Measurements from ENCODE around the gene POLR2L. TPM values are rescaled to one million over a fixed set of nuclear protein-coding genes. Genes with fewer than 3 reads are reported as not detected.

POLR2L gene
- total RNA-seq, 1 donor from 2014 or later, result 106 TPM

Other genes with a start within 250 kb of the POLR2L start
- 17.7 TPM for gene IRF7, start 226.6 kb downstream of the POLR2L start, total RNA-seq (ENCODE audit: unreplicated experiment)
- gene CDHR5, start 217.6 kb downstream of the POLR2L start, total RNA-seq (ENCODE audit: unreplicated experiment), result not detected
- gene SCT, start 215.3 kb downstream of the POLR2L start, total RNA-seq (ENCODE audit: unreplicated experiment), result not detected
- 2.9 TPM for gene DRD4, start 205.3 kb downstream of the POLR2L start, total RNA-seq (ENCODE audit: unreplicated experiment)
- gene DEAF1, start 147.3 kb downstream of the POLR2L start, total RNA-seq (ENCODE audit: unreplicated experiment), result 51.5 TPM
- 29.7 TPM for gene TMEM80, start 146.7 kb downstream of the POLR2L start, total RNA-seq (ENCODE audit: unreplicated experiment)
- gene EPS8L2, start 136.3 kb downstream of the POLR2L start, total RNA-seq (ENCODE audit: unreplicated experiment), result 12.7 TPM
- 182 TPM for gene TALDO1, start 95.1 kb downstream of the POLR2L start, total RNA-seq (ENCODE audit: unreplicated experiment)
- gene GATD1, start 65.0 kb downstream of the POLR2L start, total RNA-seq (ENCODE audit: unreplicated experiment), result 67.5 TPM
- gene CEND1, start 52.4 kb downstream of the POLR2L start, total RNA-seq (ENCODE audit: unreplicated experiment), result 58.7 TPM
- gene SLC25A22, start 44.2 kb downstream of the POLR2L start, total RNA-seq (ENCODE audit: unreplicated experiment), result 93.9 TPM
- gene PIDD1, start 37.3 kb downstream of the POLR2L start, total RNA-seq (ENCODE audit: unreplicated experiment), result 37.0 TPM
- gene RPLP2, start 32.6 kb downstream of the POLR2L start, total RNA-seq (ENCODE audit: unreplicated experiment), result 997 TPM
- gene PNPLA2, start 23.6 kb downstream of the POLR2L start, total RNA-seq (ENCODE audit: unreplicated experiment), result 32.3 TPM
- 19.7 TPM for gene CRACR2B, start 14.6 kb downstream of the POLR2L start, total RNA-seq (ENCODE audit: unreplicated experiment)
- gene CD151, start 9.6 kb downstream of the POLR2L start, total RNA-seq (ENCODE audit: unreplicated experiment), result 346 TPM
- 82.5 TPM for gene TSPAN4, start 323 bp upstream of the POLR2L start, total RNA-seq (ENCODE audit: unreplicated experiment)
- gene CHID1, start 68.3 kb upstream of the POLR2L start, total RNA-seq (ENCODE audit: unreplicated experiment), result 56.1 TPM
- gene AP2A2, start 83.3 kb upstream of the POLR2L start, total RNA-seq (ENCODE audit: unreplicated experiment), result 228 TPM
- gene MUC6, start 194.2 kb upstream of the POLR2L start, total RNA-seq (ENCODE audit: unreplicated experiment), result not detected
- gene MUC2, start 232.3 kb upstream of the POLR2L start, total RNA-seq (ENCODE audit: unreplicated experiment), result not detected

All from glutamatergic neuron (in vitro differentiated cells).